ENCODE results near the gene ABR.

DNA sequence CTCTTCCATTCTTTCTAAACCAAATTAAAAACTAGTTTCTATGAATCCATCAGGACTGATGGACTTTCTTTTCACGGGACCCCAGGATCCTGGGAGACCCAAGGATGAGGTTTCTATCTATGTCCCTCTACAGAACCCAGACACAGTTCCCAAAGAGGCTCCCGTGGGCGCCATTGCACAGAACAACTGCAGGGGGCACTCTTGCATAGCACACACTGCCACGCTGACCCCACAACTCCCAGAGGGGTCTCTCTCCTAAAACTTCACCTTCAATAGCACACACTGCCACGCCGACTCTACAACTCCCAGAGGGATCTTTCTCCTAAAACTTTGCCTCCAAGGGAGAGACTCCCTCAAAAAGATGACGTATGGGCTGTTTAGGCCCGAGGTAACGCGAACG is 9.0 kb downstream of the ABR start:
- TF ChIP-seq POLR2AphosphoS5 (IDR thresholded peaks at IDR 0.05; ENCODE audit: low read depth, low read length) = no peak
- TF ChIP-seq, protein P1, sequence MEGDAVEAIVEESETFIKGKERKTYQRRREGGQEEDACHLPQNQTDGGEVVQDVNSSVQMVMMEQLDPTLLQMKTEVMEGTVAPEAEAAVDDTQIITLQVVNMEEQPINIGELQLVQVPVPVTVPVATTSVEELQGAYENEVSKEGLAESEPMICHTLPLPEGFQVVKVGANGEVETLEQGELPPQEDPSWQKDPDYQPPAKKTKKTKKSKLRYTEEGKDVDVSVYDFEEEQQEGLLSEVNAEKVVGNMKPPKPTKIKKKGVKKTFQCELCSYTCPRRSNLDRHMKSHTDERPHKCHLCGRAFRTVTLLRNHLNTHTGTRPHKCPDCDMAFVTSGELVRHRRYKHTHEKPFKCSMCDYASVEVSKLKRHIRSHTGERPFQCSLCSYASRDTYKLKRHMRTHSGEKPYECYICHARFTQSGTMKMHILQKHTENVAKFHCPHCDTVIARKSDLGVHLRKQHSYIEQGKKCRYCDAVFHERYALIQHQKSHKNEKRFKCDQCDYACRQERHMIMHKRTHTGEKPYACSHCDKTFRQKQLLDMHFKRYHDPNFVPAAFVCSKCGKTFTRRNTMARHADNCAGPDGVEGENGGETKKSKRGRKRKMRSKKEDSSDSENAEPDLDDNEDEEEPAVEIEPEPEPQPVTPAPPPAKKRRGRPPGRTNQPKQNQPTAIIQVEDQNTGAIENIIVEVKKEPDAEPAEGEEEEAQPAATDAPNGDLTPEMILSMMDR (IDR thresholded peaks at IDR 0.05) = no peak; the same call in 1 of the 2 replicates
